ENCODE data around the gene PRKCH. TPM values are rescaled to one million over a fixed set of nuclear protein-coding genes. Genes with fewer than 3 reads are reported as not detected.

The PRKCH gene
- total and polyA plus RNA-seq, 2 of the 13 experiments (the other 11 are each of a cell fraction or from before 2014, with no cell fraction given) = 0.48 to 1.3 TPM

GRCh38 chr14:61526405-61527312, 205.3 kb downstream of the PRKCH start:
- H3K27me3 ChIP-seq (ENCODE audit: control insufficient read depth in 1 of 2, insufficient read depth in 2 of 2, low read length in 2 of 2) = no peaks in the 10 kb centered on the region
- peak; percentile 80 for ATAC-seq
- POLR2A ChIA-PET = interaction anchor here (1.3 to 6.4 kb wide), 7 partner anchors 11 to 235 kb away, joined by 4 to 60 read pairs (median 12); partner anchors contain the start of gene SNAPC1
- peak; percentile 64 for TF ChIP-seq RBFOX2 (IDR thresholded peaks at IDR 0.05; ENCODE audit: low read depth, low read length)
- no peak for TF ChIP-seq SNRNP70 (IDR thresholded peaks at IDR 0.05; ENCODE audit: low read depth, low read length)
- peak; percentile 18; the same call in 1 of the 2 replicates for TF ChIP-seq ESRRA (CRISPR knock-in tag; IDR thresholded peaks at IDR 0.05; ENCODE audit: low read depth)
- no peak for TF ChIP-seq MIER3 (CRISPR knock-in tag; IDR thresholded peaks at IDR 0.05; ENCODE audit: borderline replicate concordance)
- TF ChIP-seq ZNF503 (CRISPR knock-in tag; IDR thresholded peaks at IDR 0.05) = 0 out of 2 replicates have a peak, but pooled peaks have one; percentile 29
- TF ChIP-seq AGO1 (IDR thresholded peaks at IDR 0.05; ENCODE audit: low read depth, low read length, poor library complexity, severe bottlenecking) = no peak
- peak in 1 of 2 experiments; percentile 85; a peak in 2 of 4 replicates for TF ChIP-seq EP300 (IDR thresholded peaks at IDR 0.05; ENCODE audit: low read depth in 2 of 2, low read length in 2 of 2)
- peak; percentile 20; the same call in 1 of the 2 replicates for TF ChIP-seq EP300 (CRISPR knock-in tag; IDR thresholded peaks at IDR 0.05; ENCODE audit: borderline replicate concordance)
- TF ChIP-seq SIX4 (CRISPR knock-in tag; IDR thresholded peaks at IDR 0.05) = no peak
- no peak for TF ChIP-seq ZKSCAN5 (CRISPR knock-in tag; IDR thresholded peaks at IDR 0.05)
- TF ChIP-seq ARID3A (IDR thresholded peaks at IDR 0.05; ENCODE audit: low read depth, low read length) = peak; percentile 7; the same call in 1 of the 2 replicates
- 0 out of 2 replicates have a peak, but pooled peaks have one; percentile 71 for TF ChIP-seq HDAC2 (CRISPR knock-in tag; IDR thresholded peaks at IDR 0.05)
- no peak for TF ChIP-seq BORCS8-MEF2B (CRISPR knock-in tag; IDR thresholded peaks at IDR 0.05)
- no peak for TF ChIP-seq ZBTB26 (CRISPR knock-in tag; IDR thresholded peaks at IDR 0.05; ENCODE audit: borderline replicate concordance)
- peak; percentile 75 for TF ChIP-seq SALL1 (CRISPR knock-in tag; IDR thresholded peaks at IDR 0.05)
- peak; percentile 48 for TF ChIP-seq GATAD1 (CRISPR knock-in tag; IDR thresholded peaks at IDR 0.05)
- peak; percentile 79 for TF ChIP-seq SOX5 (CRISPR knock-in tag; IDR thresholded peaks at IDR 0.05; ENCODE audit: borderline replicate concordance)

More at GRCh38 chr14:61526405-61527312, 205.3 kb downstream of the PRKCH start:
- Histone ChIP-seq H3K36me3 (replicated peaks in 1 of 2; ENCODE audit: control insufficient read depth in 1 of 2, insufficient read depth in 2 of 2, low read length in 2 of 2) (no peaks in the 10 kb centered on the region), H3K9me3 (ENCODE audit: low read length) (no peaks in the 10 kb centered on the region), H4K20me1 (ENCODE audit: insufficient read depth, low read length) (no peaks in the 10 kb centered on the region), H3K4me2 (ENCODE audit: low read depth, low read length) (peak overlapping the region; percentile 56), H3K9ac (ENCODE audit: insufficient read depth, low read depth, low read length) (peak overlapping the region; percentile 43; the same call in 1 of the 2 replicates), H3K4me3 (replicated peaks in 1 of 3; ENCODE audit: insufficient read depth in 1 of 3, low read depth in 2 of 3, low read length in 3 of 3) (no peak overlapping the region; a peak in 1 of 6 replicates), H3K27ac (ENCODE audit: extremely low read length, insufficient read depth, low read length) (peak overlapping the region; percentile 71), H2AFZ (ENCODE audit: low read length) (no peak overlapping the region), H3K4me1 (ENCODE audit: insufficient read depth, low read length) (peaks cover 69% of the 10 kb centered on the region), H3K79me2 (ENCODE audit: insufficient read depth, low read length) (no peaks in the 10 kb centered on the region)
- 53% methylated on average over 5 of the region's 9 CpGs for WGBS (ENCODE audit: low lambda C conversion rate)
- DNase-seq (ENCODE audit: low spot score) = peak; percentile 88
- CTCF ChIA-PET (ENCODE audit: low intra/inter-chr PET ratio, low total read pairs) = no interaction called here
- peak; percentile 90 for FAIRE-seq
- intact Hi-C loops (cut with micrococcal nuclease; ENCODE audit: unreplicated experiment) (loop anchor here (1.0 kb wide), 1 partner anchor 10 kb away; no protein-coding TSS in a partner anchor), in situ Hi-C loops (cut with HindIII; ENCODE audit: extremely low pct_ligation_motif_present, low pct_unique_long_range_greater_than_20kb) (no loop called here)
- no TSS peak for BruUV-seq (replicated peaks)
